HepG2 (cell line): ENCODE results near the gene PRUNE1. TPM values are rescaled to one million over a fixed set of nuclear protein-coding genes. Genes with fewer than 3 reads are reported as not detected.

Experiments
- CREB1 ChIP-seq, 2 experiments: fragments of 450-650 bp in 1 of 2; IDR thresholded peaks; 2 replicates each; pipeline ENCODE4 v1.6.1; 2016 to 2017; ENCODE audit warnings: control low read depth in 1 of 2, mild to moderate bottlenecking in 1 of 2, missing compliant biosample characterization in 1 of 2, missing genetic modification characterization in 1 of 2
- ELF1 ChIP-seq: sonication (generic); formaldehyde crosslinking; IDR thresholded peaks from 2 replicates; pipeline ENCODE4 v1.4.0; 2020; ENCODE audit warnings: missing genetic modification reagents
- HMG20B ChIP-seq: conservative IDR thresholded peaks from 2 replicates; pipeline ENCODE4 v1.6.1; 2016; ENCODE audit warnings: missing genetic modification reagents, missing compliant biosample characterization
- KLF12 ChIP-seq: sonication (generic); formaldehyde crosslinking; IDR thresholded peaks from 2 replicates; pipeline ENCODE4 v1.4.0; 2020; ENCODE audit warnings: missing genetic modification reagents, borderline replicate concordance
- MLX ChIP-seq: IDR thresholded peaks from 2 replicates; pipeline ENCODE4 v1.6.1; 2016
- NPAS2 ChIP-seq: sonication (generic); formaldehyde crosslinking; IDR thresholded peaks from 2 replicates; pipeline ENCODE4 v1.8.0; 2022; ENCODE audit warnings: mild to moderate bottlenecking, missing genetic modification reagents, borderline replicate concordance
- RBAK ChIP-seq: sonication (generic); formaldehyde crosslinking; IDR thresholded peaks from 2 replicates; pipeline ENCODE4 v1.5.1; 2020; ENCODE audit warnings: mild to moderate bottlenecking, missing genetic modification reagents
- USF2 ChIP-seq, 2 experiments: sonication (generic) in 1 of 2; formaldehyde crosslinking in 1 of 2; IDR thresholded peaks; 2 replicates each; pipeline versions ENCODE4 v1.5.1 to v1.6.1; 2011 to 2020; ENCODE audit warnings: borderline replicate concordance in 1 of 2, low read depth in 1 of 2, low read length in 1 of 2, mild to moderate bottlenecking in 1 of 2, missing genetic modification reagents in 1 of 2, moderate library complexity in 1 of 2
- ZFP36L1 ChIP-seq: sonication (generic); formaldehyde crosslinking; IDR thresholded peaks from 2 replicates; pipeline ENCODE4 v1.8.0; 2022; ENCODE audit warnings: mild to moderate bottlenecking, missing genetic modification reagents, moderate library complexity
- ZFY ChIP-seq: sonication (generic); formaldehyde crosslinking; IDR thresholded peaks from 2 replicates; pipeline ENCODE4 v1.4.0; 2020; ENCODE audit warnings: missing genetic modification reagents
- ZNF280B ChIP-seq: sonication (generic); formaldehyde crosslinking; IDR thresholded peaks from 2 replicates; pipeline ENCODE4 v1.5.0; 2020; ENCODE audit warnings: missing genetic modification reagents, mild to moderate bottlenecking, borderline replicate concordance
- ZNF776 ChIP-seq: sonication (generic); formaldehyde crosslinking; IDR thresholded peaks from 2 replicates; pipeline ENCODE4 v1.4.0; 2020; ENCODE audit warnings: mild to moderate bottlenecking, missing genetic modification reagents
- ZNF841 ChIP-seq: sonication (generic); formaldehyde crosslinking; IDR thresholded peaks from 2 replicates; pipeline ENCODE4 v1.8.1; 2023; ENCODE audit warnings: missing genetic modification reagents, borderline replicate concordance
- polyA plus RNA-seq, 8 experiments: library from polyadenylated mRNA; depleted of rRNA in 3 of 8; stranded (reverse) in 7 of 8; unstranded in 1 of 8; fragments of >200 nt; fragmentation: Illumina TruSeq in 4 of 8; extraction: Trizol in 4 of 8; gene quantifications; 2 replicates each; pipeline versions ENCODE4 v1.2.1 to v1.2.3, GENCODE V29; 2011 to 2016; ENCODE audit warnings: low read depth in 4 of 8, missing spikeins in 1 of 8, mixed read lengths in 1 of 8; ENCODE audit not compliant: insufficient read depth in 1 of 8
- total RNA-seq, 5 experiments: library from RNA; depleted of rRNA; stranded (reverse); fragments of >200 nt; fragmentation: Illumina TruSeq; extraction: Trizol; gene quantifications; 2 replicates each; pipeline ENCODE4 v1.2.3, GENCODE V29; 2016; ENCODE audit warnings: low read depth in 1 of 5
- TF ChIP-seq, protein P1 (sequence below): sonication (generic); formaldehyde crosslinking; IDR thresholded peaks from 2 replicates; pipeline ENCODE4 v1.5.0; 2020; ENCODE audit warnings: mild to moderate bottlenecking, missing genetic modification reagents
- TF ChIP-seq, protein P2 (sequence below): sonication (generic); formaldehyde crosslinking; conservative IDR thresholded peaks from 2 replicates; pipeline ENCODE4 v1.4.0; 2020; ENCODE audit warnings: missing genetic modification reagents
- TF ChIP-seq, protein P3 (sequence below): sonication (generic); formaldehyde crosslinking; IDR thresholded peaks from 2 replicates; pipeline ENCODE4 v1.5.0; 2020; ENCODE audit warnings: missing genetic modification reagents
- TF ChIP-seq, protein P4 (sequence below): sonication (generic); formaldehyde crosslinking; IDR thresholded peaks from 2 replicates; pipeline ENCODE4 v1.8.0; 2022; ENCODE audit warnings: mild to moderate bottlenecking, missing genetic modification reagents, moderate library complexity

The PRUNE1 gene
- total and polyA plus RNA-seq, 2 of the 13 experiments (the other 11 are each of a cell fraction or from before 2014, with no cell fraction given): 19.0 to 31.9 TPM

DNA sequence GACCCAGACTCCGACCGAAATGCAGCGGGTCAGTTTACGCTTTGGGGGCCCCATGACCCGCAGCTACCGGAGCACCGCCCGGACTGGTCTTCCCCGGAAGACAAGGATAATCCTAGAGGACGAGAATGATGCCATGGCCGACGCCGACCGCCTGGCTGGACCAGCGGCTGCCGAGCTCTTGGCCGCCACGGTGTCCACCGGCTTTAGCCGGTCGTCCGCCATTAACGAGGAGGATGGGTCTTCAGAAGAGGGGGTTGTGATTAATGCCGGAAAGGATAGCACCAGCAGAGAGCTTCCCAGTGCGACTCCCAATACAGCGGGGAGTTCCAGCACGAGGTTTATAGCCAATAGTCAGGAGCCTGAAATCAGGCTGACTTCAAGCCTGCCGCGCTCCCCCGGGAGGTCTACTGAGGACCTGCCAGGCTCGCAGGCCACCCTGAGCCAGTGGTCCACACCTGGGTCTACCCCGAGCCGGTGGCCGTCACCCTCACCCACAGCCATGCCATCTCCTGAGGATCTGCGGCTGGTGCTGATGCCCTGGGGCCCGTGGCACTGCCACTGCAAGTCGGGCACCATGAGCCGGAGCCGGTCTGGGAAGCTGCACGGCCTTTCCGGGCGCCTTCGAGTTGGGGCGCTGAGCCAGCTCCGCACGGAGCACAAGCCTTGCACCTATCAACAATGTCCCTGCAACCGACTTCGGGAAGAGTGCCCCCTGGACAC is 39.8 kb downstream of the PRUNE1 start (continued):
- TF ChIP-seq, protein P1, sequence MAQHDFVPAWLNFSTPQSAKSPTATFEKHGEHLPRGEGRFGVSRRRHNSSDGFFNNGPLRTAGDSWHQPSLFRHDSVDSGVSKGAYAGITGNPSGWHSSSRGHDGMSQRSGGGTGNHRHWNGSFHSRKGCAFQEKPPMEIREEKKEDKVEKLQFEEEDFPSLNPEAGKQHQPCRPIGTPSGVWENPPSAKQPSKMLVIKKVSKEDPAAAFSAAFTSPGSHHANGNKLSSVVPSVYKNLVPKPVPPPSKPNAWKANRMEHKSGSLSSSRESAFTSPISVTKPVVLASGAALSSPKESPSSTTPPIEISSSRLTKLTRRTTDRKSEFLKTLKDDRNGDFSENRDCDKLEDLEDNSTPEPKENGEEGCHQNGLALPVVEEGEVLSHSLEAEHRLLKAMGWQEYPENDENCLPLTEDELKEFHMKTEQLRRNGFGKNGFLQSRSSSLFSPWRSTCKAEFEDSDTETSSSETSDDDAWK (CRISPR knock-in tag): no peak
- TF ChIP-seq MLX (no peak), ZFP36L1 (0 out of 2 replicates have a peak, but pooled peaks have one; percentile 39), NPAS2 (CRISPR knock-in tag) (no peak), RBAK (CRISPR knock-in tag) (0 out of 2 replicates have a peak, but pooled peaks have one; percentile 8), HMG20B (CRISPR knock-in tag) (no peak), KLF12 (CRISPR knock-in tag) (no peak), ELF1 (CRISPR knock-in tag) (no peak), ZNF280B (CRISPR knock-in tag) (no peak; the same call in 1 of the 2 replicates), ZNF841 (CRISPR knock-in tag) (no peak), USF2 (IDR thresholded peaks at IDR 0.05; ENCODE audit: low read depth, low read length) (no peak), USF2 (CRISPR knock-in tag; IDR thresholded peaks at IDR 0.05; ENCODE audit: borderline replicate concordance) (no peak), ZNF776 (no peak; the same call in 1 of the 2 replicates), ZFY (CRISPR knock-in tag) (peak; percentile 62), CREB1 (IDR thresholded peaks at IDR 0.05) (no peak), CREB1 (CRISPR knock-in tag; IDR thresholded peaks at IDR 0.05) (no peak)
- TF ChIP-seq, protein P2, sequence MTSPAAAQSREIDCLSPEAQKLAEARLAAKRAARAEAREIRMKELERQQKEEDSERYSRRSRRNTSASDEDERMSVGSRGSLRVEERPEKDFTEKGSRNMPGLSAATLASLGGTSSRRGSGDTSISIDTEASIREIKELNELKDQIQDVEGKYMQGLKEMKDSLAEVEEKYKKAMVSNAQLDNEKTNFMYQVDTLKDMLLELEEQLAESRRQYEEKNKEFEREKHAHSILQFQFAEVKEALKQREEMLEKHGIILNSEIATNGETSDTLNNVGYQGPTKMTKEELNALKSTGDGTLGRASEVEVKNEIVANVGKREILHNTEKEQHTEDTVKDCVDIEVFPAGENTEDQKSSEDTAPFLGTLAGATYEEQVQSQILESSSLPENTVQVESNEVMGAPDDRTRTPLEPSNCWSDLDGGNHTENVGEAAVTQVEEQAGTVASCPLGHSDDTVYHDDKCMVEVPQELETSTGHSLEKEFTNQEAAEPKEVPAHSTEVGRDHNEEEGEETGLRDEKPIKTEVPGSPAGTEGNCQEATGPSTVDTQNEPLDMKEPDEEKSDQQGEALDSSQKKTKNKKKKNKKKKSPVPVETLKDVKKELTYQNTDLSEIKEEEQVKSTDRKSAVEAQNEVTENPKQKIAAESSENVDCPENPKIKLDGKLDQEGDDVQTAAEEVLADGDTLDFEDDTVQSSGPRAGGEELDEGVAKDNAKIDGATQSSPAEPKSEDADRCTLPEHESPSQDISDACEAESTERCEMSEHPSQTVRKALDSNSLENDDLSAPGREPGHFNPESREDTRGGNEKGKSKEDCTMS (CRISPR knock-in tag): no peak
- TF ChIP-seq, protein P3, sequence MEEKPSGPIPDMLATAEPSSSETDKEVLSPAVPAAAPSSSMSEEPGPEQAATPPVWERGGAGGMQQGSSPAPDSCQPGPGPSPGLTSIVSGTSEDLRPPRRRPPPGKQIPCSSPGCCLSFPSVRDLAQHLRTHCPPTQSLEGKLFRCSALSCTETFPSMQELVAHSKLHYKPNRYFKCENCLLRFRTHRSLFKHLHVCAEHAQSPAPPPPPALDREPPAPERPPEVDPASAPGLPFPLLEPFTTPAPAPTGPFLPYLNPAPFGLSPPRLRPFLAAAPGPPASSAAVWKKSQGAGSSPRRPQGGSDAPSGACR: peak; percentile 30; the same call in 1 of the 2 replicates
- TF ChIP-seq, protein P4, sequence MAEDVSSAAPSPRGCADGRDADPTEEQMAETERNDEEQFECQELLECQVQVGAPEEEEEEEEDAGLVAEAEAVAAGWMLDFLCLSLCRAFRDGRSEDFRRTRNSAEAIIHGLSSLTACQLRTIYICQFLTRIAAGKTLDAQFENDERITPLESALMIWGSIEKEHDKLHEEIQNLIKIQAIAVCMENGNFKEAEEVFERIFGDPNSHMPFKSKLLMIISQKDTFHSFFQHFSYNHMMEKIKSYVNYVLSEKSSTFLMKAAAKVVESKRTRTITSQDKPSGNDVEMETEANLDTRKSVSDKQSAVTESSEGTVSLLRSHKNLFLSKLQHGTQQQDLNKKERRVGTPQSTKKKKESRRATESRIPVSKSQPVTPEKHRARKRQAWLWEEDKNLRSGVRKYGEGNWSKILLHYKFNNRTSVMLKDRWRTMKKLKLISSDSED (CRISPR knock-in tag): no peak
